Stomach (tissue), 19 donors: ENCODE measurements around the gene GCGR. TPM values are rescaled to one million over a fixed set of nuclear protein-coding genes. Genes with fewer than 3 reads are reported as not detected.

Experiments
- DNase-seq, 2 donors: peaks; one replicate each; pipeline versions ENCODE4 v3.0.0 to v3.0.0-alpha.2; 2013 to 2019
- H3K27ac ChIP-seq, 5 donors: fragments of 200-600 bp in 4 of 5; sonication (generic) in 4 of 5; one replicate each; pipeline ENCODE4 v1.5.1; 2013 to 2019; ENCODE audit warnings: mild to moderate bottlenecking in 1 of 5, moderate library complexity in 1 of 5
- H3K27me3 ChIP-seq, 3 donors: fragments of 200-600 bp; sonication (generic); one replicate each; pipeline ENCODE4 v1.5.1; 2017 to 2019; ENCODE audit warnings: mixed run types in 1 of 3
- H3K36me3 ChIP-seq, 4 donors: fragments of 200-600 bp; sonication (generic); 1 replicate in 3 of 4; 2 replicates in 1 of 4; pipeline ENCODE4 v1.5.1; 2016 to 2019
- H3K4me1 ChIP-seq, 4 donors: fragments of 200-600 bp; sonication (generic); one replicate each; pipeline ENCODE4 v1.5.1; 2016 to 2019
- H3K4me3 ChIP-seq, 4 donors: fragments of 200-600 bp; sonication (generic) in 3 of 4; one replicate each; pipeline ENCODE4 v1.5.1; 2016 to 2019; ENCODE audit warnings: mild to moderate bottlenecking in 1 of 4
- H3K9me3 ChIP-seq, 4 donors: fragments of 200-600 bp; sonication (generic); one replicate each; pipeline ENCODE4 v1.5.1; 2016 to 2019
- EP300 ChIP-seq: sonication (generic); formaldehyde crosslinking; IDR thresholded peaks from one replicate; pipeline ENCODE4 v1.6.1; 2017; ENCODE audit warnings: antibody characterized with exemption
- POLR2A ChIP-seq, 4 donors: fragments of 450-650 bp; IDR thresholded peaks; one replicate each; pipeline ENCODE4 v1.6.1; 2016; ENCODE audit warnings: antibody characterized with exemption in 4 of 4, control low read depth in 2 of 4, mild to moderate bottlenecking in 1 of 4, moderate library complexity in 1 of 4
- POLR2AphosphoS5 ChIP-seq, 3 donors: sonication (generic); formaldehyde crosslinking; IDR thresholded peaks; one replicate each; pipeline ENCODE4 v1.6.1; 2016; ENCODE audit warnings: antibody characterized with exemption in 3 of 3
- WGBS, 5 donors: extraction: QIAGEN DNeasy Blood & Tissue Kit in 3 of 5; methylation state at CpG; one replicate each; pipeline versions ENCODE4 v1.1.5 to v1.1.7; 2013 to 2018; 5-methylcytosine and 5-hydroxymethylcytosine counted together
- intact Hi-C: fragments of 100-400 bp; cut with DNase I; formaldehyde crosslinking; loops from one replicate; pipeline ENCODE4 v1.15.1; 2023; ENCODE audit warnings: low total_unique reads
- long read RNA-seq, 10 donors: transcript quantifications; one replicate each; lab custom pipeline, GENCODE V29; 2026
- polyA plus RNA-seq, 3 donors: library from polyadenylated mRNA; stranded (reverse); fragments of 200-250 nt; gene quantifications; one replicate each; pipeline ENCODE4 v1.2.3, GENCODE V29; 2013
- total RNA-seq, 5 donors: library from RNA; depleted of rRNA; stranded (reverse); fragments of >200 nt; gene quantifications; one replicate each; pipeline versions ENCODE4 v1.1.0 to v1.2.3, GENCODE V29; 2014 to 2016
- TF ChIP-seq, protein P1 (sequence below), 7 experiments: fragments of 450-650 bp in 4 of 7; fragments of 200-600 bp in 3 of 7; sonication (generic) in 3 of 7; IDR thresholded peaks; one replicate each; pipeline ENCODE4 v1.5.1; 2016 to 2019; ENCODE audit warnings: antibody characterized with exemption in 7 of 7, control low read depth in 2 of 7, mild to moderate bottlenecking in 1 of 7
- donor health status: healthy with polysubstance abuse.
- donor health status: Bipolar disorder and iron deficiency.
- donor health status: healthy.

Gene GCGR
- total RNA-seq (under 1 TPM in 1 of 5 donors, not detected in 4; 0.55 TPM), polyA plus RNA-seq (under 1 TPM in 1 of 3 donors, not detected in 2; 0.38 TPM)
- long read RNA-seq, donor 1, result 0 reads
- long read RNA-seq, donor 2, result 0 reads
- long read RNA-seq, donor 3, result 0 reads
- long read RNA-seq, donor 4, result 0 reads
- long read RNA-seq, donor 5, result 0 reads
- long read RNA-seq, donor 6, partial matches to known transcripts, result 0 of 1 reads
- long read RNA-seq, donor 6, other reads (novel, unspliced or antisense), result 0 of 1 reads
- long read RNA-seq, donor 7, result 0 reads
- long read RNA-seq, donor 8, partial matches to known transcripts, result 13 of 30 reads
- long read RNA-seq, donor 8, other reads (novel, unspliced or antisense), result 17 of 30 reads
- long read RNA-seq, donor 9, result 0 reads
- long read RNA-seq, donor 10, result 0 reads

DNA sequence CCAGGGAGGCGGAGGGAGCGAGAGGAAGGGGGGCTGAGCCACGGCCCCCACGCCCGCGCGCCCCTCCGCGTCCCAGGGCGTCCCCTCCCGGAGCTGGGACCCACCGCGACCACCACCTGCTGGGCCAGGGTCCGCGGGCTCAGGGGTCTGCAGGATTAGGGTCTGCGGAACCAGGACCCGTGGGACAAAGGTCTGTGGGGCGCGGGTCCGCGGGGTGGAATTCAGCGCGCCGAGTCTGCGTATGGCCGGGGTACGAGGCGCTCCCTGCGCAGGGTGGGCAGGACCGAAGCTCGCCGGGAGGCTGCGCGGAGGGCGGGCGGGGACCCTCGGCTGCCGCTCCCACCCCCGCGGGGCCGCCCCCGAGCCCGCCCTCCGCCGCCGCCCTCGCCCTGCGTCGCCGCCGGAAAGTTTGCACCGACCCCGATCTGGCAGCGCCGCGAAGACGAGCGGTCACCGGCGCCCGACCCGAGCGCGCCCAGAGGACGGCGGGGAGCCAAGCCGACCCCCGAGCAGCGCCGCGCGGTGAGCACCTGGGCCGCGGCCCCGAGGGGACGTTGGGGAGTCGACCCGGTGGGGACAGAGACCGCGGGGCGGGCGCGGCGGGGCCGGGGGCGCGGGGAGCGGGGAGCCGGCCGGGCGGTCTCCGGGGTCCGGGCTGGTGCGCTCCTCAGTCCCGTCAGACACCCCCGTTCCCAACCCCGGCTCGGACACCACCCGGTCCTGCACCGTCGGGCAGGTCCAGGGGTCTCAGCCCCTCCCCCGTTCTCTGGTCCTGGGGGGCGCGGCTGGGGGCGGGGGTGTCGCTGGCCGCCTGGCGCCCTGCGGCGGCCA lies at the start of gene GCGR:
TSS of gene GCGR (plus strand) at position 423 of the 831 bp plus-strand sequence. CDS start 4,869 bp downstream, outside the sequence.
- peak within 1 kb of the TSS; percentile 2 to 32 (median 24) for H3K4me3 ChIP-seq
- peaks cover 27 to 89% (median 77%) of the 10 kb centered on the region in 3 donors for H3K27me3 ChIP-seq
- H3K9me3 ChIP-seq, result no peaks in the 10 kb centered on the region
- no peaks in the 10 kb centered on the region for H3K36me3 ChIP-seq
- H3K27ac ChIP-seq, result no peak within 1 kb of the TSS
- DNase-seq, result peak in 1 of 2 donors; percentile 50
- WGBS, 5 donors, result 0 to 6% (median 3%) methylated on average over 7 to 108 of the region's 110 CpGs
- TF ChIP-seq EP300 (no peak), POLR2A (IDR thresholded peaks at IDR 0.05) (no peak), POLR2AphosphoS5 (IDR thresholded peaks at IDR 0.05) (no peak)
- TF ChIP-seq, protein P1, sequence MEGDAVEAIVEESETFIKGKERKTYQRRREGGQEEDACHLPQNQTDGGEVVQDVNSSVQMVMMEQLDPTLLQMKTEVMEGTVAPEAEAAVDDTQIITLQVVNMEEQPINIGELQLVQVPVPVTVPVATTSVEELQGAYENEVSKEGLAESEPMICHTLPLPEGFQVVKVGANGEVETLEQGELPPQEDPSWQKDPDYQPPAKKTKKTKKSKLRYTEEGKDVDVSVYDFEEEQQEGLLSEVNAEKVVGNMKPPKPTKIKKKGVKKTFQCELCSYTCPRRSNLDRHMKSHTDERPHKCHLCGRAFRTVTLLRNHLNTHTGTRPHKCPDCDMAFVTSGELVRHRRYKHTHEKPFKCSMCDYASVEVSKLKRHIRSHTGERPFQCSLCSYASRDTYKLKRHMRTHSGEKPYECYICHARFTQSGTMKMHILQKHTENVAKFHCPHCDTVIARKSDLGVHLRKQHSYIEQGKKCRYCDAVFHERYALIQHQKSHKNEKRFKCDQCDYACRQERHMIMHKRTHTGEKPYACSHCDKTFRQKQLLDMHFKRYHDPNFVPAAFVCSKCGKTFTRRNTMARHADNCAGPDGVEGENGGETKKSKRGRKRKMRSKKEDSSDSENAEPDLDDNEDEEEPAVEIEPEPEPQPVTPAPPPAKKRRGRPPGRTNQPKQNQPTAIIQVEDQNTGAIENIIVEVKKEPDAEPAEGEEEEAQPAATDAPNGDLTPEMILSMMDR (IDR thresholded peaks at IDR 0.05), result no peak
- peaks cover 18 to 34% (median 24%) of the 10 kb centered on the region in 4 donors for H3K4me1 ChIP-seq
- intact Hi-C loops, result no loop called here

DNA sequence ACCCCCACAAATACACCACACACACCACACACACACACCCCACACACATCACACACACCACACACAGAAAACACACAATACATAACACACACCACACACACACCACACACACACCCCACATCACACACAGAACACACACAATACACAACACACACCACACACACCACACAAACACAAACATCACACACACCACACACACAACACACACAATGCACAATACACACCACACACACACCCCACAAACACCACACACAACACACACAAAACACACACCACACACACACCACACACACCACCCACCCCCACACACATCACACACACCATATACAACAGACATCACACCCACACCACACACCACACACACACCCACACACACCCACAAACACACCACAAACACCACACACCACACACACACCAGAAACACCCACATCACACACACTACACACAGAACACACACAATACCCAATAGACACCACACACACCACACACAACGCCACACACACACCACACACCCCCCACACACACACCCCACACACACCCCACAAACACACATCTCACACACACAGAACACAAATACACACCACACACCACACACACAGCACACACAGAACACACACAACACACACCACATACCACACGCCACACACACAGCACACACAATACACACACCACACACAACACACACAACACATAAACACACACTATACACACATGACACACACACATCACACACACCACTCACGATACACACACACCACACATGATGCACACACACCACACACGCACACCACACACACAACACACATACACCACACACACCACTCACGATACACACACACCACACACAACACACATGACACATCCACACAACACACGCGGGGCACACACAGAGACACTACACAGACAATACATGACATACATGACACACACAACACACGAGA lies 11.0 kb upstream of the GCGR start:
- no peak for DNase-seq
- no peaks in the 10 kb centered on the region for H3K36me3 ChIP-seq
- WGBS, 5 donors, result 90 to 93% (median 91%) methylated on average over 8 of the region's 8 CpGs
- H3K9me3 ChIP-seq, result no peaks in the 10 kb centered on the region
- TF ChIP-seq EP300, result no peak
- TF ChIP-seq, protein P1 (IDR thresholded peaks at IDR 0.05), result no peak
- TF ChIP-seq POLR2AphosphoS5 (IDR thresholded peaks at IDR 0.05), result no peak
- TF ChIP-seq POLR2A (IDR thresholded peaks at IDR 0.05), result peak in 1 of 4 donors; percentile 59
- H3K4me1 ChIP-seq, result peaks cover 0 to 12% (median 0%) of the 10 kb centered on the region in 4 donors
- peaks cover 2 to 30% (median 3%) of the 10 kb centered on the region in 3 donors for H3K27me3 ChIP-seq
- no peak overlapping the region for H3K4me3 ChIP-seq
- intact Hi-C loops, result no loop called here
- H3K27ac ChIP-seq, result no peak overlapping the region

DNA sequence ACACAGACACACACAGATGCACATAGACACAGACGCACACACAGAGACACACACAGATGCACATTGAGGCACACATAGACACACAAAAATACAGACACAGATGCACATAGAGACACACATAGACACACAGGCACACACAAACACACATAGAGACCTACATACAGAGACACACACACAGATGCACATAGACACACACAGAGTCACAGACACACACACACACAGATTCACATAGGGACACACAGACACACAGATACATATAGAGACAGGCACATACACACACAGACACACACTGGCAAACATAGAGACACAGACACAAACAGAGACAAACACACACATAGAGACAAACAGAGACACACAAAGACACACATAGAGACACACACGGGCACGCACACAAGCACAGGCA lies 9.9 kb upstream of the GCGR start:
- WGBS, 5 donors, result 80 to 92% (median 82%) methylated on average over 3 of the region's 3 CpGs
- TF ChIP-seq POLR2A (IDR thresholded peaks at IDR 0.05) (peak in 1 of 4 donors; percentile 95), EP300 (no peak)
- intact Hi-C loops, result no loop called here
- peaks cover 2 to 34% (median 3%) of the 10 kb centered on the region in 3 donors for H3K27me3 ChIP-seq
- no peak for DNase-seq
- H3K36me3 ChIP-seq, result no peaks in the 10 kb centered on the region
- H3K9me3 ChIP-seq, result no peaks in the 10 kb centered on the region
- no peak overlapping the region for H3K27ac ChIP-seq
- peaks cover 0 to 12% (median 0%) of the 10 kb centered on the region in 4 donors for H3K4me1 ChIP-seq
- no peak overlapping the region for H3K4me3 ChIP-seq

DNA sequence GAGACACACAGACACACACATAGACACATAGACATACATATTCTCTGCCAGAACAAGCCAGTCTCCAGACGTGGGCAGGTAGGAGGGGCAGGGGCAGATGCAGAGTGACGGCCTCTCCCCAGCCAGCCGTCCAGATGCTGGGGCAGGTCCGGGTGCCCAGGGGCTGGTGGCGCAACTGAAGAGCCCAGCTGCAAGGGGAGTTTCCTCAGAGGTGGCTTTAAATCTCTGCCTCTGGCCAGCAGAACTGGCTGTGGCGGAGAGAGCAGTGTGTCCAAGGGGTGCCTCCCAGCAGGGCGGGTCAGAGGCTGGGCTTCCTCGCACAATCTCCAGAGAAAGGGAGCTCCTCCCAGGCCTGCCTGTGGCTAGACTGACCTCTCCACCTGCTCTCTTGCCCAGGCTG lies 9.4 kb upstream of the GCGR start:
- H3K27ac ChIP-seq, result no peak overlapping the region
- DNase-seq, result peak; percentile 68 to 73
- no peaks in the 10 kb centered on the region for H3K36me3 ChIP-seq
- H3K4me3 ChIP-seq, result no peak overlapping the region
- intact Hi-C loops, result no loop called here
- peaks cover 2 to 34% (median 3%) of the 10 kb centered on the region in 3 donors for H3K27me3 ChIP-seq
- peaks cover 0 to 12% (median 0%) of the 10 kb centered on the region in 4 donors for H3K4me1 ChIP-seq
- 15 to 27% (median 16%) methylated on average over 7 to 8 of the region's 8 CpGs for WGBS, 5 donors
- no peaks in the 10 kb centered on the region for H3K9me3 ChIP-seq
- TF ChIP-seq POLR2A (IDR thresholded peaks at IDR 0.05) (no peak), POLR2AphosphoS5 (IDR thresholded peaks at IDR 0.05) (peak in 1 of 3 donors; percentile 37)
